GM18511 (cell line): ENCODE results near the gene HMGB4.

Source experiments
- ATAC-seq: cut with Tn5 transposase; IDR thresholded peaks from one replicate; pipeline ENCODE4 v1.9.1; 2021; ENCODE audit warnings: mild to moderate bottlenecking, moderate library complexity; ENCODE audit not compliant: unreplicated experiment

HMGB4 gene, protein sequence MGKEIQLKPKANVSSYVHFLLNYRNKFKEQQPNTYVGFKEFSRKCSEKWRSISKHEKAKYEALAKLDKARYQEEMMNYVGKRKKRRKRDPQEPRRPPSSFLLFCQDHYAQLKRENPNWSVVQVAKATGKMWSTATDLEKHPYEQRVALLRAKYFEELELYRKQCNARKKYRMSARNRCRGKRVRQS

DNA sequence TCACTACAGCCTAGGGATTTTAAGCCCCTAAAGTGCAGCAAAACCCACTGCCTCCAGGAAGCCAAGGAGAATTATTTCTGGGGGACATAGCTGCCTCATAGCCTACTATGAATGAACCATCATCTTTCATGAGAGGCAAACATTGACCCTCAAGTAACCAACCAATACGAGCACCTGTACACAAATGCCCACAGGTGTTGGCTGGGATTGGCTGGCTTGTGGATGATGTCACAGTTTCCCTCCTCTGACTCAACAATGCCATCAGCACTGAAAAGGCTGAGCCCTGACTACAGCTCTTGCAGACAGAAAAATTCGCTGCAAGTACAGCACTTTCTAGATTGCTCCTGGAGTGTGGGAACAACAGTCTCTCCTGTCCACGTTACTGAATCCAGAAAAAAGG is at the start of gene HMGB4:
TSS of gene HMGB4 (plus strand) at position 301 of the 400 bp plus-strand sequence. CDS start 113 bp downstream, outside the sequence.
- no peak for ATAC-seq

- ATAC-seq: no peak
These were observed 49.7 kb upstream of the HMGB4 start for GRCh38 chr1:33814166-33814565.

GRCh38 chr1:33815061-33815460 is 48.8 kb upstream of the HMGB4 start:
- no peak for ATAC-seq

- no peak for ATAC-seq
These were observed 45.8 kb upstream of the HMGB4 start for GRCh38 chr1:33818071-33818470.

- ATAC-seq: no peak
These were observed 44.5 kb upstream of the HMGB4 start for GRCh38 chr1:33819290-33819912.

- no peak for ATAC-seq
These were observed 44.0 kb upstream of the HMGB4 start for GRCh38 chr1:33819913-33820311.

GRCh38 chr1:33820804-33821203 is 43.1 kb upstream of the HMGB4 start:
- no peak for ATAC-seq

GRCh38 chr1:33821291-33821690 is 42.6 kb upstream of the HMGB4 start:
- ATAC-seq: no peak

DNA sequence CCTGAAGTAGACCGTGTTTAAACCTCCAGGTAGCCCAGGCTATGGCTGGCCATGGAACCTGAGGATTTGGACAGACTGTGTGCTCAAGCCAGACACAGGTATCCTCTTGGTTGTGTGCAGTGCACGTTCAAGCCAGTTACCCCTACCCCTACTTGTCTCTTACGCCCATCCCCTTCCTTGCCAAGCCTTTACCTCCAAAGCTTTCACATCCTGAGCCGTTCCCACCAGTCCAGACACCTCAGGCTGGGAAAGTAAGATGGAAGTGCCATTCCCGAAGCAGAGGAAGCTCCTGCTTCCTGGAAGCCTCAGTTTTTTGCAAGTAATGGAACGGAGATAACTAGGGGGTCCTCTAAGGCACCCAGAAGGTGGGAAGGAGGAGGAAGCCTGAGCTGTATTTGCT is 41.5 kb upstream of the HMGB4 start:
- no peak for ATAC-seq

GRCh38 chr1:33823401-33823800 is 40.5 kb upstream of the HMGB4 start:
- no peak for ATAC-seq

GRCh38 chr1:33823830-33824229 is 40.0 kb upstream of the HMGB4 start:
- no peak for ATAC-seq

DNA sequence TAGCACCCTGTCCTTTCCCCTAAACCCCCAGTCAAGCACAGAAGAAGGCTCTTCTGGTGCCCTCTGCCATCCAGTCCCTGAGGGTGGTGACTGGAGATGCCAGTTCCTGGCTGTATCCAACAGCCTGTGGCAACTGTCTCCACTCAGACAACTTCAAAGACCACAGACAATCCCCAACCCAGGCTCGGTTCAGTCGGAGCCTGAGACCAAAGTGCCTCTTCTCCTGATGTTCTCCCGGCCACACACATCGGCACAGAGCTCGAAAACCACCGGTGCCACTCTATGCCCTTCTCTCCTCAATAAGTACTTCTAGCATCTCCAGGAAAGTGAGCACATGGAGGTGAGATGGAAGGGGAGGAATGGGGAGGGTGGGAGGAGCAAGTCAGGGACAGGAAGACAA is 39.6 kb upstream of the HMGB4 start:
- ATAC-seq: no peak

DNA sequence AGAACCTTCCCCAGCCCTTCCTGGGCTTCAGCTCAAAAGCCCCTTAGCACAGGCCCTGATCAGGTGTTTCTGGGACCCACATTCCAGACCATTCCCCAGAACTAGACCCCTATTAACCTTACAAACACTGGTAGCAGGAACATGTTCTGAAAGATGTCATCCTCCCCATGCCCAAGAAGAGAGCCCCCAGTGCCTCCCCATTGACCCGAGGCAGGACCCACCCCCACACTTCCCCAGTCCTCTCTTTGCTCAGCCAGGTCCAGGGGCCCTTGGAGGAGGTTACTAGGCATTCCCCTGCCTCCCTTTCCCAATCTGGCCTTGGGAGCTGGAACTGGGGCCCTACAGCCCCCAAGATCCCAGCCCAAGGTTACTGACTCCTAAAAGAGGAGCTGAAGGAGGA is 38.9 kb upstream of the HMGB4 start:
- no peak for ATAC-seq

DNA sequence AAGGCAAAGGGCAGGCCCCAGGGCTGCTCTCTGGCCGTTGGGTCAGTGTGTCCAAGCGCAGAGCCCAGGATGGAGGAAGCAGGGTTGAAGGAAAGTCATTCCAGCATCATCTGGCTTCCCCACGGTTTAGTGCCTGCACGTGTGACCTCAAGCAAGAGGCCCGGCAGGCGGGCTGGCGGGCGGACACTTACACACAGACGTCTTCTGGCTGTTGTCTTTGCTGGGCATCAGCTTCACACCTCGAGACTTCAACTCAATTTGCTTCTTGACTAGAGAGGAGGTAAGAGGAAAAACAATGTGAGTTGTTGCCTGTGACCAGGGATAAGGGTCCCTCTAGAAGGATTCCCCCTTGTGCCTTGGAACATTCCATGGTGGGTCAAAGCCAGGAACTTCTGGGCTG is 38.4 kb upstream of the HMGB4 start:
- no peak for ATAC-seq

DNA sequence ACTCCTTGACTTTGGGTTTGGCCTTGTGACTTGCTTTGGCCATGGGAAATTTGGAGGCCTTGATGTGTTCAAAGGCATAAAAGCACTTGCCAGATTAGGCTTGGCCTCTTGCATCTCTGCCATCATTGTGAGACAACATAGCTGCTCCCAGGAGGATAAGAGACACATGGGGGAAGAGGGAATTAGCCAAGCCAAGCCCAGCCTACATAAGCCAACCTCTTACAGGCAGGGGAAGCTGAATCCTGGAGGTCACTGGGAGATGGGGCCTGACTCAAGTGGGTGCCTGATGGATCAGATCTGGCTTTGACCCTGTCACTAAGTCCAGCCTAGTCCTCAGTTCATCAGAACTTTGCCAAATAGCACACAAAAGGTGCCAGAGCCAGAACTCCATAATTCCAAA is 37.6 kb upstream of the HMGB4 start:
- no peak for ATAC-seq

DNA sequence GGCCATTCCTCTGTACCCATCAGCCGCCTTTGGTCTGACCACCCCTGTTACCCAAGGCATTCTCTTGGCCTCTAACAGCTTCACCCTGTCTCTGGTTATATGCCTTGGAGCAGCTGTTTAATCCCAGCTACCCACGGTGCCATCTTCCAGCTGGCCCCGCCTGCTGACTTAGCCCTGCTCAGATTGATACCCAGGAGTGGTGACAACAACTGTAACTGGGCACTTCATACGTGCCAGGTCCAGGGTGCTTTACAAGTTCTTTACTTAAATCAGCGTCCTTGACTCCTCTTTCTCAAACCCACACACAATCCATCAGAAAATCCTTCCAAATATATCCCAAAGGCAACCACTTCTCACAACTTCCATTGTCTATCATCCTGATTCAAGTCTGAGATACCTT is 37.2 kb upstream of the HMGB4 start:
- ATAC-seq: no peak

- ATAC-seq: no peak
These were observed 35.8 kb upstream of the HMGB4 start for GRCh38 chr1:33828059-33828458.

DNA sequence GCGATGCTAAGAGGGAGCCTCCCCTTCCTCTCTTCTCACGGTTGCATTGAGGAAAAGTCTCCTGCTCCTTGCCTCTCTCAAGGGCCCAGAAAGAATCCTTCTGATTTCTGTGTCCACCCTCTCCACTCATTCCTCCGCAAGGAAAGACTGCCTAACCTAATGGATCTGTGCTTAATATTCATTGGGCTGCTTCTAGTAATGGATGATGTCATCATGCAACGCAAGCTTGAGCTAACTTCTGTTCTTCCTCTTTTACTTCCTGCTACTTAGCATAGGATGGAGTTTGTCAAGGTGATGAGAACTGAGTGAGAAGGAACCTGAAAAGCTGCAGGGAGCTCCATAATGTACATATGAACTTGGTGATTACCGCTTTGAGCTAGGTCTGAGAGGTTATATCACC is 35.2 kb upstream of the HMGB4 start:
- no peak for ATAC-seq

DNA sequence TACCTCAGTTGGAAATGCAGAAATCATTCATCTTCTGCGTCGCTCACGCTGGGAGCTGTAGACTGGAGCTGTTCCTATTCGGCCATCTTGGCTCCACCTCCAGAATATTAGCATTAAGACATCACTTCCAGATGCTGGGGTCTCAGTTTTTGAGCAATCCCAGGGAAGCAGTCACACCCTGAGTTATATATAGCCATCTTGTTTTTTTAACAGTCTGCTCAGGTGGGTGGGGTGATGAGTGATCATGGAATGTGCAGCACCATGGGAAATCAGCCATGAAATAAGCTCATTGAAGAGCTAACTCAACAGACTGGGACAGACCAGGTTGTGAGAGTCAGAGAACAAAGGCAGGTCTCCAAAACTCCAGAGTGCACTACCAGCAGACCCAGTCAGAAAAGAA is 27.0 kb upstream of the HMGB4 start:
- ATAC-seq: no peak

DNA sequence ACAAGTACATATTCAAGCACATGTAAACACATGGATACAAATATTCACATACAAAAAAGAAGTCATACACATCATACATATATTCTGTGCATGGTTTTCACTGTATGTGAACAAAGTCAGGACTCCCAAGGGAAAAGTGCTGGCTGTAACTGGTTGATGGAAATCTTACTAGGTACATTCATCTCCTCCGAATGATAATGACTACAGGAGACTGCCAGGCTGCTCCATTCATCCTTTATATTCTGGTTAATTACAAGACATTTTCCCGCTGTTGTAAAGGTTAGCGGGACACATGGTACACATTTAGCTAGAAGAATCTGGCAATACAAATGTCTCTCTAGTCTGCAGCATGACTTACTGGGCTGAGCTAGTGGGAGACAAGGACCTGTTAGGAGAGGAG is 26.2 kb upstream of the HMGB4 start:
- no peak for ATAC-seq

DNA sequence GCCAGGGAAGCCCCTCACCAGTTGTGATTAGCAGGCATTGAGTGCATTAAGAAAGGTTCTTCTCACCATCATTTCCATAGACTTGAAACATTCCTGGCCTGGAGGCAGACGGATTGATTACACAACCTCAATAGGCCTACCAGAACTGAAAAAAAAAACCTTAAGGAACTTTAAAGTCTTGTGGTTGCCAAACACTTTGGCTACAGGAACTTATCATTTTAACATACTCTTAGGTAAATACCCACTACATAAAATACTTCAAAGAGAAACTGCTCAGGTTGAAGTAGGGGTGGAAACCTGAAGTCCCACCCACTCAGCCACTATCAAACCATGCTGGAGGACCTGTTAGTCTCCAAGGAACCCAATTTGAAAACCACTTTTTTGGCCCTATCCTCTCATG is 22.4 kb upstream of the HMGB4 start:
- ATAC-seq: no peak

GRCh38 chr1:33842348-33842747 is 21.5 kb upstream of the HMGB4 start:
- ATAC-seq: no peak

DNA sequence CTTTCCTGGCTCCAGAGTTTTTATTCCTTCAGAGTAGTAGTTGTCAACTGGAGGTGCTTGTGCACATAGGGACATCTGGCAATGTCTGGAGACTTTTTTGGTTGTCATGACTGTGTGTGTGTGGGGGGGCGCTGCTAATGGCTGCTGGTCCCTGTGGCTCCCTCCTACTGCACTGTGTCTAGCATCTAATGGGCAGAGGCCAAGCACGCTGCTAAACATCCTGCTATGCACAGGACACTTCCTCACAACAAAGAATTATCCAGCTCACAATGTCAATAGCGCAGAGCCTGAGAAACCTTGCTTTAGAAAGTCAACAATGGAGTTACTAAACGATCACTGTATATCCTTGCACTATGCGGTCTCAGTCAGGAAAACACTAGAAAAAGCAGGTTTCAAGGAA is 19.7 kb upstream of the HMGB4 start:
- no peak for ATAC-seq
